ENCODE results near the gene MYO1F. TPM values are rescaled to one million over a fixed set of nuclear protein-coding genes. Genes with fewer than 3 reads are reported as not detected.

The MYO1F gene
- total RNA-seq, 1 experiment from 2014 or later, result 0.37 TPM

- H3K36me3 ChIP-seq, result peaks cover 9% of the 10 kb centered on the region
- no peaks in the 10 kb centered on the region for H3K9me3 ChIP-seq (replicated peaks)
- peaks cover 38% of the 10 kb centered on the region for H3K4me1 ChIP-seq (replicated peaks)
- peak within 1 kb of the TSS; percentile 64 for H3K27ac ChIP-seq
- H3K4me3 ChIP-seq, result peak within 1 kb of the TSS; percentile 60
- H3K27me3 ChIP-seq (replicated peaks), result no peaks in the 10 kb centered on the region
- DNase-seq (ENCODE audit: low read depth in 1 of 2, low spot score in 2 of 2), result peak in 1 of 2 experiments; percentile 53
Observed at GRCh38 chr19:8610041-8610935, 33.0 kb upstream of the MYO1F start, which contains the start of gene ADAMTS10. Gene ADAMTS10, minus strand, starts transcription at chr19:8610715. Its CDS starts 5,005 bp downstream, at chr19:8605710.

GRCh38 chr19:8609279-8610040 lies 32.2 kb upstream of the MYO1F start:
- H3K4me1 ChIP-seq (replicated peaks), result peaks cover 32% of the 10 kb centered on the region
- peaks cover 16% of the 10 kb centered on the region for H3K36me3 ChIP-seq
- H3K4me3 ChIP-seq, result peak overlapping the region; percentile 60
- peak overlapping the region; percentile 64 for H3K27ac ChIP-seq
- DNase-seq (ENCODE audit: low read depth in 1 of 2, low spot score in 2 of 2), result peak; percentile 68 to 77
- H3K9me3 ChIP-seq (replicated peaks), result peaks cover 6% of the 10 kb centered on the region
- H3K27me3 ChIP-seq (replicated peaks), result no peaks in the 10 kb centered on the region

DNA sequence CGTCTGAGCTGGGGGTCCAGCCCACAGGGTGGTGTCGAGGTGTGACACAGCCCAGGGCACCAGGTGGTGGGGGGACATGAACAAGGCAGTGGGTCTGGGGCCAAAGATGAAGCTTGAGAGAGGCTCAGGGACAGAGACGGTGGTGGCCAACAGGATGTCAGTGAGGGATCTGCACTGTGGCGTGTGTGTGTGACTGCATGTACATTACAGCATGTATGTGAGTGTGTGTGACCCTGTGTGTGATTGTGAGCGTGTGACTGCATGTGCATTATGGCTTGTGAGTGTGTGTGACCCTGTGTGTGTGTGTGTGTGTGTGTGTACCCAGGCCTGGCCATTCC lies 31.7 kb upstream of the MYO1F start:
- Histone ChIP-seq H3K4me1 (replicated peaks) (peaks cover 32% of the 10 kb centered on the region), H3K36me3 (peaks cover 16% of the 10 kb centered on the region), H3K4me3 (peak overlapping the region; percentile 60), H3K27ac (peak overlapping the region; percentile 64), H3K27me3 (replicated peaks) (no peaks in the 10 kb centered on the region), H3K9me3 (replicated peaks) (peaks cover 6% of the 10 kb centered on the region)
- DNase-seq (ENCODE audit: low read depth in 1 of 2, low spot score in 2 of 2), result no peak

DNA sequence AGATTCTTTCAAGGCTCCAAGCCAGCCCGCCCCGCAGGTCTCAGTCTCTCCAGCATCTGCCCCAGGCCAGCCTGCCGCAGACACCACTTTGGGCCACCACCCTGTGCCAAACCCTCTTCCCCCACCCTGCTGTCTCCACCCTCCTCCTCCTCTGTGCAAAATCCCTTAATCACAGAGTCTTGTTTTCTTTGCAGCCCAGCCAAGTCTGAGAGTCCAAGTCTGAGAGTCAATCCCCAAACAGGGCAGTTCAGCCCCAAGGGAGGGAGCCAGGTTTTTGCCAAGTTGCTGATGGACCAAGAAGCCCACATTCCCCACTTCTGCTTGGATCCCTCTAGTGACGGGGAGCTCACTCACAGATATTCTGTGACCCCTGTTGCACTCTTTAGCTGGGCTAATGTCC lies 30.1 kb upstream of the MYO1F start:
- Histone ChIP-seq H3K36me3 (peaks cover 27% of the 10 kb centered on the region), H3K27me3 (replicated peaks) (no peaks in the 10 kb centered on the region), H3K4me3 (no peak overlapping the region), H3K4me1 (replicated peaks) (peaks cover 32% of the 10 kb centered on the region), H3K9me3 (replicated peaks) (peaks cover 6% of the 10 kb centered on the region), H3K27ac (no peak overlapping the region)
- DNase-seq (ENCODE audit: low read depth in 1 of 2, low spot score in 2 of 2), result no peak

- H3K9me3 ChIP-seq (replicated peaks), result peaks cover 6% of the 10 kb centered on the region
- H3K27me3 ChIP-seq (replicated peaks), result no peaks in the 10 kb centered on the region
- peaks cover 27% of the 10 kb centered on the region for H3K36me3 ChIP-seq
- peaks cover 22% of the 10 kb centered on the region for H3K4me1 ChIP-seq (replicated peaks)
- H3K4me3 ChIP-seq, result no peak overlapping the region
- DNase-seq (ENCODE audit: low read depth in 1 of 2, low spot score in 2 of 2), result no peak
- no peak overlapping the region for H3K27ac ChIP-seq
Observed at GRCh38 chr19:8605514-8605913, 28.3 kb upstream of the MYO1F start.

DNA sequence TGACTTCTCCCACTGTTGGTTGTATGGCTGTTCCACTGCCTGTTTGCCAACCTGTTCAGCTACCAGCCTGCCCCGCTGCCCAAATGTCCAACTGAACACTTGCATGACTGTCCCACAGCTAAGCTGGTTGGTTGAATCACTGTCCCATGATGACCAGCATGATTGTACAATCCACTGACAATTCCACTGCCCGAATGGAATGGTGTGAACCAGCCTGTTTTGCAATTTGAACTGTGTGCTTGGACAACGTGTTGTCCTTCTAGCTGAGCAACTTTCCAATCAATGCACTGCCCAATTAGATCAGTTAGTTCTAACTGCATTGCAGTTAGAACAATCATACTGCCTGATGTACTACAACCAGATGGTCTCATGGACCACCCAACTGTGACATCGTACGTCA lies 24.6 kb upstream of the MYO1F start:
- H3K36me3 ChIP-seq, result peaks cover 18% of the 10 kb centered on the region; the same call in 1 of the 2 replicates
- H3K9me3 ChIP-seq (replicated peaks), result peaks cover 6% of the 10 kb centered on the region
- DNase-seq (ENCODE audit: low read depth in 1 of 2, low spot score in 2 of 2), result no peak
- no peak overlapping the region for H3K27ac ChIP-seq
- H3K4me1 ChIP-seq (replicated peaks), result no peaks in the 10 kb centered on the region
- H3K4me3 ChIP-seq, result no peak overlapping the region
- no peaks in the 10 kb centered on the region for H3K27me3 ChIP-seq (replicated peaks)

DNA sequence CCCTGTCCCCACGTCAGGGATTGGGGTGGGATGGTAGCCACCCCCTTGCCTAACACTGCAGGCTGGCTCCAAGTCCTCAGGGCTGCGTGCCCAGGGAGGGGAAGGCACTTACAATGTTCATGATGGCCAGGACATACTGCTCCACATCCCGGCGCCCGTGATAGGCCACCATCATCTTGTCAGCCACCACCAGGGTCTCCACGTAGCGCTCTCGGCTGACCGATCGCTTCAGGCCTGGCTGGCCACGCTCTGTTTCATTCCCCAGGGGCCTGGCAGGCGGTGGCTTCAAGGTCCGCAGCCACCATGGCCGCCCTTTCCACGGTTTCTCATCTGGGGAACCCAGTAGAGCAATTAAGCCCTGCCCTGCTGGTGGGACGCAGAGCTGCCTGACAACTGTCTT lies 23.6 kb upstream of the MYO1F start:
- no peak overlapping the region for H3K27ac ChIP-seq
- no peak overlapping the region for H3K4me3 ChIP-seq
- DNase-seq (ENCODE audit: low read depth in 1 of 2, low spot score in 2 of 2), result no peak
- no peaks in the 10 kb centered on the region for H3K27me3 ChIP-seq (replicated peaks)
- peaks cover 6% of the 10 kb centered on the region for H3K9me3 ChIP-seq (replicated peaks)
- H3K36me3 ChIP-seq, result peaks cover 18% of the 10 kb centered on the region; the same call in 1 of the 2 replicates
- no peaks in the 10 kb centered on the region for H3K4me1 ChIP-seq (replicated peaks)

DNA sequence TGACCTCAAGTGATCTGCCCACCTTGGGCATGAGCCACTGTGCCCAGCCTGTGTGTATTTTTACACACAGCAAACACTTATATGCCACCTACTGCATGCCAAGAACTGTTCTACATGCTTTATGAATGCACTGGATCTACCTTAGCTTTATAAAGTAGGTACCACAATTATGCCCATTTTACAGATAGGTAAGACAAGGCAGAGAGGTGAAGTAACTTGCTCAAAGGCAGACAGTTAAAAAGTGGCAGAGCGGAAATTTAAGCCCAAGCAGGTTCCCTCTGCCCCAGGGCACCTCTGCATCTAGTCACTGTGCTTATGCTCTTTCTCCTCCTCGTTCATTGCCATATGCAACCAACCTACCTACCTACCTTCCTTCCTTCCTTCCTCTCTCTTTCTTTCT lies 22.8 kb upstream of the MYO1F start:
- H3K27ac ChIP-seq, result no peak overlapping the region
- H3K4me3 ChIP-seq, result no peak overlapping the region
- no peaks in the 10 kb centered on the region for H3K27me3 ChIP-seq (replicated peaks)
- no peaks in the 10 kb centered on the region for H3K4me1 ChIP-seq (replicated peaks)
- peaks cover 17% of the 10 kb centered on the region; the same call in 1 of the 2 replicates for H3K36me3 ChIP-seq
- H3K9me3 ChIP-seq (replicated peaks), result peaks cover 6% of the 10 kb centered on the region
- DNase-seq (ENCODE audit: low read depth in 1 of 2, low spot score in 2 of 2), result no peak

- Histone ChIP-seq H3K4me1 (replicated peaks) (peaks cover 15% of the 10 kb centered on the region), H3K4me3 (no peak overlapping the region), H3K27ac (no peak overlapping the region), H3K9me3 (replicated peaks) (peaks cover 5% of the 10 kb centered on the region), H3K36me3 (no peaks in the 10 kb centered on the region), H3K27me3 (replicated peaks) (peaks cover 2% of the 10 kb centered on the region; the same call in 1 of the 2 replicates)
- no peak for DNase-seq (ENCODE audit: low read depth in 1 of 2, low spot score in 2 of 2)
Observed at GRCh38 chr19:8596168-8596567, 18.9 kb upstream of the MYO1F start.

DNA sequence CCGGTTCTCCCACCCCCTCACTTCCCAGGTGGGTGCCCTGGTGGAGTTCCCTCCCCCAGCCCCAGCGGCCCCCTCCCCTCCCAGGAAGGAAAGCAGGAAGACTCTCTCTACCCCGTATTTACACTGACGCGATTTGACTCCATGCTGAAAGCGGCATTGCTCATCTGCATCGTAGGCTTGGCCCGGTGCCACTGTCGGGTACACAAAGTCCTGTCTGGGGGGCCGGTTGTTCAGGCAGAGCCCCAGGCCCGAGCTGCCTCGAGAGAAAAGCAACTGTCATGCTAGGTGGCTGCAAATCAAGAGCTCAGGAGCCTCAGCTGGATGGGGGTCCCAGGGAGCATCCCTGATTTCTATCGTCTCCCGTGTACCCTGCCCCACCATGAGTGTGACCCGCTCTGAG lies 18.4 kb upstream of the MYO1F start:
- no peaks in the 10 kb centered on the region for H3K36me3 ChIP-seq
- DNase-seq (ENCODE audit: low read depth in 1 of 2, low spot score in 2 of 2), result no peak
- no peak overlapping the region for H3K4me3 ChIP-seq
- H3K9me3 ChIP-seq (replicated peaks), result peaks cover 5% of the 10 kb centered on the region
- peaks cover 15% of the 10 kb centered on the region for H3K4me1 ChIP-seq (replicated peaks)
- peaks cover 2% of the 10 kb centered on the region; the same call in 1 of the 2 replicates for H3K27me3 ChIP-seq (replicated peaks)
- H3K27ac ChIP-seq, result no peak overlapping the region

GRCh38 chr19:8593931-8594330 lies 16.7 kb upstream of the MYO1F start:
- peaks cover 2% of the 10 kb centered on the region; the same call in 1 of the 2 replicates for H3K27me3 ChIP-seq (replicated peaks)
- H3K27ac ChIP-seq, result no peak overlapping the region
- no peaks in the 10 kb centered on the region for H3K36me3 ChIP-seq
- peaks cover 15% of the 10 kb centered on the region for H3K4me1 ChIP-seq (replicated peaks)
- H3K4me3 ChIP-seq, result no peak overlapping the region
- peaks cover 5% of the 10 kb centered on the region for H3K9me3 ChIP-seq (replicated peaks)
- no peak for DNase-seq (ENCODE audit: low read depth in 1 of 2, low spot score in 2 of 2)

GRCh38 chr19:8592231-8593009 lies 15.2 kb upstream of the MYO1F start:
- no peaks in the 10 kb centered on the region for H3K36me3 ChIP-seq
- peaks cover 5% of the 10 kb centered on the region for H3K9me3 ChIP-seq (replicated peaks)
- peaks cover 2% of the 10 kb centered on the region; the same call in 1 of the 2 replicates for H3K27me3 ChIP-seq (replicated peaks)
- DNase-seq (ENCODE audit: low read depth in 1 of 2, low spot score in 2 of 2), result peak; percentile 92 to 94
- H3K4me3 ChIP-seq, result peak overlapping the region; percentile 18
- H3K4me1 ChIP-seq (replicated peaks), result peaks cover 15% of the 10 kb centered on the region
- no peak overlapping the region for H3K27ac ChIP-seq

GRCh38 chr19:8589177-8589714 lies 12.0 kb upstream of the MYO1F start:
- Histone ChIP-seq H3K4me1 (replicated peaks) (peaks cover 15% of the 10 kb centered on the region), H3K27ac (no peak overlapping the region), H3K4me3 (no peak overlapping the region), H3K36me3 (no peaks in the 10 kb centered on the region), H3K9me3 (replicated peaks) (peaks cover 5% of the 10 kb centered on the region), H3K27me3 (replicated peaks) (peaks cover 2% of the 10 kb centered on the region; the same call in 1 of the 2 replicates)
- no peak for DNase-seq (ENCODE audit: low read depth in 1 of 2, low spot score in 2 of 2)

Measured in SJSA1 (cell line).